Skeletal muscle satellite cell (primary cell): ENCODE results near the gene GREB1L.
A peak's percentile ranks its signal among the peaks of the same experiment; 100 is the strongest.

Experiments used
- H3K27me3 ChIP-seq: 2 replicates; pipeline ENCODE4 v1.7.0; 2013; ENCODE audit warnings: low read length; ENCODE audit not compliant: control insufficient read depth, insufficient read depth
- H3K36me3 ChIP-seq: 2 replicates; pipeline ENCODE4 v1.7.0; 2013; ENCODE audit warnings: mild to moderate bottlenecking, control low read depth, low read length; ENCODE audit not compliant: insufficient read depth
- H3K4me1 ChIP-seq: 2 replicates; pipeline ENCODE4 v1.7.0; 2013; ENCODE audit warnings: low read length; ENCODE audit not compliant: control insufficient read depth, insufficient read depth
- H3K4me2 ChIP-seq: 2 replicates; pipeline ENCODE4 v1.7.0; 2013; ENCODE audit warnings: mild to moderate bottlenecking, low read length
- H3K4me3 ChIP-seq: 2 replicates; pipeline ENCODE4 v1.7.0; 2013; ENCODE audit warnings: low read length
- H3K9ac ChIP-seq: 2 replicates; pipeline ENCODE4 v1.7.0; 2013; ENCODE audit warnings: mild to moderate bottlenecking, low read depth, low read length, moderate library complexity
- H3K9me3 ChIP-seq: replicated peaks from 2 replicates; pipeline ENCODE4 v1.7.0; 2013; ENCODE audit warnings: mild to moderate bottlenecking, control low read depth, low read length

GREB1L gene

DNA sequence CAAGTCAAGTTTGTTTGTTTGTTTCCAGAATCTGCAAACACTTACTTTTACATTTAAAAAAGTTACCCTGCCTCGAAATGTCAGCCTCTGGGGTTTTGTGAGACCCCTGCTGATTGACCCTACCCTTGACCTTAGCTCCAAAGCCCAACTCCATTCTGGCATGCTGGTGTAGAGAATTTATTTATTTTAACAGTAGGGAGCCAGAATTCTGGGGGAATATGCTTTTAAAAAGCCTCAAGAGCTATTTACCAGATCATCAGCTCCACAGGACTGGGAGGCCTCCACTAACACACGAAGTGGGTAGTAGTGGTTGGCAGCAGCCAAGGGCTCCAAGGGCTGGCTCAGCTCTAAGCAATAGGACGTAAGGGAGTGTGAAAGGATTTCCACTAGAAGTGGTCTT lies 23.2 kb upstream of the GREB1L start:
- Histone ChIP-seq H3K27me3 (no peaks in the 10 kb centered on the region), H3K4me2 (no peak overlapping the region), H3K36me3 (no peaks in the 10 kb centered on the region), H3K4me1 (peaks cover 4% of the 10 kb centered on the region), H3K4me3 (no peak overlapping the region), H3K9ac (no peak overlapping the region), H3K9me3 (no peaks in the 10 kb centered on the region)

DNA sequence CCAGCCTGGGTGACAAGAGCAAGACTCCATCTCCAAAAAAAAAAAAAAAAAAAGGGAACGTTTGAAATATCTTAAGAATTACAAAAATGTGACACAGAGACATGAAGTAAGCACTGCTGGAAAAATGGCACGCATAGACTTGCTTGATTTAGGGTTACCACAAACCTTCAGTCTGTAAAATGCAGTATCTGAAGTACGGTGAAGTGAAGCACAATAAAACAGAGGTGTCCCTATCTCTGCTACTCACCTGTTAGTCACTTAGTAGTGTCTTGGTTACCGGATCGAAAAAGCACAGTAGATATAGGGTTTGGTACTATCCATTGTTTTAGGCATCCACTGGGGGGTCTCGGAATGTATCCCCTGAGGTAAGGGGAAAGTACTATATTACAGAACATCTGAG lies 11.6 kb upstream of the GREB1L start:
- no peak overlapping the region for H3K9ac ChIP-seq
- no peak overlapping the region for H3K4me3 ChIP-seq
- no peak overlapping the region for H3K4me2 ChIP-seq
- H3K27me3 ChIP-seq = no peaks in the 10 kb centered on the region
- no peaks in the 10 kb centered on the region for H3K36me3 ChIP-seq
- H3K9me3 ChIP-seq = no peaks in the 10 kb centered on the region
- peaks cover 3% of the 10 kb centered on the region for H3K4me1 ChIP-seq

- peaks cover 14% of the 10 kb centered on the region for H3K4me1 ChIP-seq
- H3K27me3 ChIP-seq = peaks cover 34% of the 10 kb centered on the region
- H3K9ac ChIP-seq = no peak overlapping the region
- H3K4me3 ChIP-seq = peak overlapping the region; percentile 62
- no peaks in the 10 kb centered on the region for H3K9me3 ChIP-seq
- H3K4me2 ChIP-seq = peak overlapping the region; percentile 80
- no peaks in the 10 kb centered on the region for H3K36me3 ChIP-seq
Observed at GRCh38 chr18:21241301-21242048, 557 bp upstream of the GREB1L start.

GRCh38 chr18:21242780-21243401 lies 859 bp downstream of the GREB1L start:
- peaks cover 14% of the 10 kb centered on the region for H3K4me1 ChIP-seq
- H3K4me2 ChIP-seq = peak overlapping the region; percentile 96
- H3K9me3 ChIP-seq = no peaks in the 10 kb centered on the region
- peak overlapping the region; percentile 68 for H3K9ac ChIP-seq
- peaks cover 34% of the 10 kb centered on the region for H3K27me3 ChIP-seq
- H3K4me3 ChIP-seq = peak overlapping the region; percentile 83
- H3K36me3 ChIP-seq = no peaks in the 10 kb centered on the region

GRCh38 chr18:21254576-21254975 lies 12.5 kb downstream of the GREB1L start:
- H3K4me1 ChIP-seq = no peaks in the 10 kb centered on the region
- H3K9me3 ChIP-seq = no peaks in the 10 kb centered on the region
- H3K36me3 ChIP-seq = no peaks in the 10 kb centered on the region
- no peaks in the 10 kb centered on the region for H3K27me3 ChIP-seq
- H3K4me2 ChIP-seq = no peak overlapping the region
- no peak overlapping the region for H3K9ac ChIP-seq
- H3K4me3 ChIP-seq = no peak overlapping the region

- Histone ChIP-seq H3K4me3 (no peak overlapping the region), H3K4me1 (no peaks in the 10 kb centered on the region), H3K9me3 (no peaks in the 10 kb centered on the region), H3K4me2 (no peak overlapping the region), H3K9ac (no peak overlapping the region), H3K27me3 (no peaks in the 10 kb centered on the region), H3K36me3 (no peaks in the 10 kb centered on the region)
Observed at GRCh38 chr18:21255211-21255610, 13.2 kb downstream of the GREB1L start.

DNA sequence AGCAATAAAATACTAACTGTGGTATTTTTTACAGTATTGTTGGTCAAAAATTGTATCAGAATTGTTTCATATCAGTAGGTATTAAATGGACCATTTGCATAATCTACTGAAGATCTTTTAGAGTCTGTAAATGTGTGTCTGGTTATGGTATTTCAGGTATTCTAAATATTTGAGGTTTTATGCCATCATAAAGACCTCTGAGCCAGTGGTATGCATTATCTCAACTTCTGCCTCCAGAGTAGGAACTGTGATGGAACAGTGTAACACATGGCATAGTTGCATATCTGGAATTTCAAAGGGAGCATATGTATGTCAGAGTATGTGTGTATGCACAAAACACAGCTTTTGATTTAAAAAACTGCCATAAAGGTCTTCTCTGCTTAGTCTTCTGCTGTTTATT lies 15.4 kb downstream of the GREB1L start:
- Histone ChIP-seq H3K4me3 (no peak overlapping the region), H3K4me2 (no peak overlapping the region)

DNA sequence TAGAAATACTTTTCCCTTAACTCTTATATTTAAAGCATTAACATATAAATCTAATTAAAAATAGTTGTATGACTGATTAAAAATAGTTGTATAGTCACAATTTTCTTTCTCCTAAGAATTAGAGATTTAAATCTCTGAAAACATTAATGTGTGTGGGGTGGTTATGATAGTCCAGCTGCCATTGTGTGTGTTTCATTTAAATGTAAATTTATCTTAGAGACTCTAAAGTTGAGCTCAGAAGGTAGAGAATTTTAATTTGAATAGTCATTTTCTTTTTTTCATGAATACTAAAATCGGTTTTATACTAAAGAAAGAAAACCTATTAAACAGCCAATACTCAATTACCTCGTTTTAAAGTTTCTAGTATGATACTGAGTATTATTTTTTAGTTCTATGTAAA lies 18.6 kb downstream of the GREB1L start:
- no peaks in the 10 kb centered on the region for H3K9me3 ChIP-seq
- no peaks in the 10 kb centered on the region for H3K27me3 ChIP-seq
- no peak overlapping the region for H3K4me2 ChIP-seq
- no peak overlapping the region for H3K9ac ChIP-seq
- no peaks in the 10 kb centered on the region for H3K36me3 ChIP-seq
- H3K4me3 ChIP-seq = no peak overlapping the region
- H3K4me1 ChIP-seq = peaks cover 4% of the 10 kb centered on the region

More for the DNA sequence above, 15.4 kb downstream of the GREB1L start:
- Histone ChIP-seq H3K9ac (no peak overlapping the region), H3K9me3 (no peaks in the 10 kb centered on the region), H3K36me3 (no peaks in the 10 kb centered on the region), H3K4me1 (no peaks in the 10 kb centered on the region), H3K27me3 (no peaks in the 10 kb centered on the region)

GRCh38 chr18:21261352-21261751 lies 19.3 kb downstream of the GREB1L start:
- Histone ChIP-seq H3K27me3 (no peaks in the 10 kb centered on the region), H3K36me3 (no peaks in the 10 kb centered on the region)

DNA sequence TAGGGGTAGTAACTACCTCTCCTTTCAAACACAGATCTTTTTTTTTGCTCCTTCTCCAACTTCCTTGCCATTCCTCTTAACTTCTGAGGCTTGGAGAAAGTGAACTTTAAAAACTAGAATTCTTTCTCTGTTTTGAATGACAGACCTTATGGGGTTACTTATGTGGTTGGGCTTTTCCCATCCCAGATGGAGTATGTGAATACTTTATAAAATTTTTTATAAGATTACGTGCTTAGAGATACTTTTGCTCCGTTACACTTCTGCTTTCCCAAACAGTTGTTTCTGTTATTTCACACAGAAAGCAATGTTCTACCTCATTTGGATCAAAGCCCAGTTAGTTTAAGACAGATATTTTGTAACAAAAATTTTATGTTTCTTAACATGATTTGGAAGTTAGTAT lies 20.2 kb downstream of the GREB1L start:
- H3K4me1 ChIP-seq = peaks cover 4% of the 10 kb centered on the region
- no peaks in the 10 kb centered on the region for H3K36me3 ChIP-seq
- no peaks in the 10 kb centered on the region for H3K9me3 ChIP-seq
- no peak overlapping the region for H3K9ac ChIP-seq
- H3K4me2 ChIP-seq = no peak overlapping the region
- H3K27me3 ChIP-seq = no peaks in the 10 kb centered on the region
- no peak overlapping the region for H3K4me3 ChIP-seq

More at GRCh38 chr18:21261352-21261751, 19.3 kb downstream of the GREB1L start:
- Histone ChIP-seq H3K4me1 (peaks cover 4% of the 10 kb centered on the region), H3K9ac (no peak overlapping the region), H3K4me2 (no peak overlapping the region), H3K9me3 (no peaks in the 10 kb centered on the region), H3K4me3 (no peak overlapping the region)

DNA sequence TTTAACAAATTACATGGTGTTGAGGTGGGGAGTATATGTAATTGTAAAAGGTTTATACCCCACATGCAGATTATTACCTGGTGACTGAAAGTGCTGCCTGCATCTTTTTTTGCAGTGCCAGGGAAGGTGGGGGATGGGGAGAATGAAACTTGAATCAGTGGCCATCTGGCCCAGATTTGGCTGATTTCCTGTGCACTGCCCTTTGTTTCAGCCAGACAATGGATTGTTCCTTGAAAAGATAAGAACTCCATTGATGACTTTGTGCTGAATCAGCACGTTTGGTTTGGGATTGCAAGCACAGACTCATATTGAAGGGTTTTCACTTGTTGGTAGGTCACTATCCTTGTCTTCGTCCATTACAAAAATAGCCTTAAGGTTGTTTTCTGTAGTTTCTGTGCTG lies 20.9 kb downstream of the GREB1L start:
- Histone ChIP-seq H3K4me2 (no peak overlapping the region), H3K27me3 (no peaks in the 10 kb centered on the region), H3K4me1 (peaks cover 4% of the 10 kb centered on the region), H3K9ac (no peak overlapping the region), H3K9me3 (no peaks in the 10 kb centered on the region), H3K4me3 (no peak overlapping the region), H3K36me3 (no peaks in the 10 kb centered on the region)

DNA sequence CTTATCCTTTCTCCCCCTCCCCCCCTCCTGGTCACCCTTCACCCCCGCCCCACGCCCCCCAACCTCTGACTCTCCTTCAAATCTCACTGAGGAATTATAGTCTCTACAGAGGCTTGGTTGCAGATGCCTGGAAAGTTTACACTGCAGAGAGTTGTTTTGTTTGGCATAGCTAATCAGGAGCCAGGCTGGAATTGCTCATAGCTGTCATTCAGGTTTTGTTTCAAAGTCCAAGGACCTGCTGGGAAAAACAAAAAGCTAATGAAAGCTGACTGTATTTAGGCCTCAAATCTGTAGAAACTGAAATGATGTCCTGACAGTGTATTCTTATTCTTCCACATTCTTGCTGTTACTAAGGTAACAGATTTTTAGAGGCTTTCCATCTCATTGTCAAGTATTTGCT lies 22.6 kb downstream of the GREB1L start:
- Histone ChIP-seq H3K4me2 (no peak overlapping the region), H3K4me3 (no peak overlapping the region), H3K9me3 (no peaks in the 10 kb centered on the region), H3K36me3 (no peaks in the 10 kb centered on the region), H3K4me1 (peaks cover 4% of the 10 kb centered on the region), H3K27me3 (no peaks in the 10 kb centered on the region), H3K9ac (no peak overlapping the region)
